ENCODE results near the gene IL1RN.

IL1RN gene

GRCh38 chr2:113129519-113130078, 2.2 kb downstream of the IL1RN start:
- DNase-seq (ENCODE audit: low read depth), result no peak

DNA sequence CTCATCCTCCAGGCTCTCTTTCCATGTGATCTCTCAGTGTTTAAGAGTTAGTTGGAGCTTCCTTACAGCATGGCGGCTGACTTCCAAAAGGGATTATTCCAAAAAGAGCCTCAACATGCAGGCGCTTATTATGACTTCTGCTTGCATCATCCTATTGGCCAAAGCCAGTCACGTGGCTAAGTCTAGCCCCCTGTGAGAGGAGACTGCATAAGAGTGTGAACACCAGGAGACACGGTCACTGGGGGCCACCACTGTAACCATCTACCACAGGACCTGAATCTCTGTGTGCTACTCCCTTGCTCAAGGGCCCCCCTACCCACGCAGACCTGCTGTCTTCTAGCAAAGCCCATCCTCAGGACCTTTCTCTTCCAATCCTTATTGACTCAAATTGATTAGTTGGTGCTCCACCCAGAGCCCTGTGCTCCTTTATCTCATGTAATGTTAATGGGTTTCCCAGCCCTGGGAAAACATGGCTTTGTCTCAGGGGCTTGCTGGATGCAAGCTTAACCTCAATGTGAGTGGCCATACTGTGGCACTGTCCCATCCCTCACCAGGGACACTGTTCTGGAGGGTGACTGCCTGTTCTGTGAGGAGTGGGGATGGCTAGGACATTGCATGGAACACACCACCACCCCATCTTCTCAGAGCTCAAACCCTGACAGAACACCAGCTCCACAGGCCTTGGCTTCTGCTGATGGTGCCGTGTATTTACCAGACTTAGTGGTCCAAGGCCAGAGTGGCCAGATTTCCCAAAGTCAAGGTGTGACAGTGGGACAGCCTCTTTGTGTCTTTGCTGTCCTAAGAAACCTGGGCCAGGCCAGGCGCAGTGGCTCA, 4.2 kb downstream of the IL1RN start:
- DNase-seq (ENCODE audit: low read depth), result no peak

GRCh38 chr2:113132414-113133021, 5.1 kb downstream of the IL1RN start:
- no peak for DNase-seq (ENCODE audit: low read depth)

- no peak for DNase-seq (ENCODE audit: low read depth)
These were observed 6.6 kb downstream of the IL1RN start for GRCh38 chr2:113133704-113134598.

DNA sequence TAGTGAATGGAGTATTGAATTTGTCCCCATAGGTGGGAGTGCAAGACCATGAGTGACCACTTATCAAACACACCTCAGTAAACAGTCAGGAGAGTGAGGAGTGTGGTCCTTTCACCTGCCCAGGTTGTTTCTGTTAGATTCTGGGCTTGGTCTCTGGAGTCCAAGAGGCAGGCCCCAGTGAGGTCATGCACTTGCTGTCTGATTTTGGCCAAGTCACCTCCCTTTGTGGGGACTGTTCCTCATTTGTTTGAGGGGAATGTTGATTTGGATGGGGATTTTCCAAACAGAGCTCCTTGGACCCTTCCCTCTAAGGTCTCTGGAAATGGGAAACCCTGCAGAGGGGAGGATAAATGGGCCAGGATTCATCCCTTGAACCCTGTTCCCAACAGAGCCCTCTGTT, 7.3 kb downstream of the IL1RN start:
- no peak for DNase-seq (ENCODE audit: low read depth)

- DNase-seq (ENCODE audit: low read depth), result no peak
These were observed 7.9 kb downstream of the IL1RN start for GRCh38 chr2:113135317-113135716.

GRCh38 chr2:113136828-113137775, 9.7 kb downstream of the IL1RN start:
- no peak for DNase-seq (ENCODE audit: low read depth)

DNA sequence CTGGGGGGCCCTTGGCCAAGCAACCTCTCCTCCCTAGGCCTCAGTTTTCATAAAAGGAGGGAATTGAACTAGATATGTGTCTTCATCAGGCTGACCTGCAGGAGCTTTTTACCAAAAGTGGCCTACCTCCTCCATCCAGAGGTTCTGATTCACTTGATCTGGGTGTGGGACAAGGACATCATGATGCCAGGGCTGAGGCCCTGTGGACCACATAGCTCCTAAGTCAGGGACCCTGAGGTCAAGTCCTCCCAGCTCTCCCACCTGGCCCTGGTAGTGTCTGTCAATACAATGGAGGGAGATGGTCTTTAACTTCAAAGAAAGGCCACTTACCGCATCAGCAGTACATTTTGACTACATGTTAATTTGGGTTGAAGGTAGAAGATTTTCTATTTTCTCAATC, 10.4 kb downstream of the IL1RN start:
- no peak for DNase-seq (ENCODE audit: low read depth)

GRCh38 chr2:113138428-113139322, 11.3 kb downstream of the IL1RN start:
- DNase-seq (ENCODE audit: low read depth), result no peak

- no peak for DNase-seq (ENCODE audit: low read depth)
These were observed 14.1 kb downstream of the IL1RN start for GRCh38 chr2:113141451-113141850.

GRCh38 chr2:113142290-113142689, 14.9 kb downstream of the IL1RN start:
- no peak for DNase-seq (ENCODE audit: low read depth)

- no peak for DNase-seq (ENCODE audit: low read depth)
These were observed 16.9 kb downstream of the IL1RN start for GRCh38 chr2:113144259-113144658.

DNA sequence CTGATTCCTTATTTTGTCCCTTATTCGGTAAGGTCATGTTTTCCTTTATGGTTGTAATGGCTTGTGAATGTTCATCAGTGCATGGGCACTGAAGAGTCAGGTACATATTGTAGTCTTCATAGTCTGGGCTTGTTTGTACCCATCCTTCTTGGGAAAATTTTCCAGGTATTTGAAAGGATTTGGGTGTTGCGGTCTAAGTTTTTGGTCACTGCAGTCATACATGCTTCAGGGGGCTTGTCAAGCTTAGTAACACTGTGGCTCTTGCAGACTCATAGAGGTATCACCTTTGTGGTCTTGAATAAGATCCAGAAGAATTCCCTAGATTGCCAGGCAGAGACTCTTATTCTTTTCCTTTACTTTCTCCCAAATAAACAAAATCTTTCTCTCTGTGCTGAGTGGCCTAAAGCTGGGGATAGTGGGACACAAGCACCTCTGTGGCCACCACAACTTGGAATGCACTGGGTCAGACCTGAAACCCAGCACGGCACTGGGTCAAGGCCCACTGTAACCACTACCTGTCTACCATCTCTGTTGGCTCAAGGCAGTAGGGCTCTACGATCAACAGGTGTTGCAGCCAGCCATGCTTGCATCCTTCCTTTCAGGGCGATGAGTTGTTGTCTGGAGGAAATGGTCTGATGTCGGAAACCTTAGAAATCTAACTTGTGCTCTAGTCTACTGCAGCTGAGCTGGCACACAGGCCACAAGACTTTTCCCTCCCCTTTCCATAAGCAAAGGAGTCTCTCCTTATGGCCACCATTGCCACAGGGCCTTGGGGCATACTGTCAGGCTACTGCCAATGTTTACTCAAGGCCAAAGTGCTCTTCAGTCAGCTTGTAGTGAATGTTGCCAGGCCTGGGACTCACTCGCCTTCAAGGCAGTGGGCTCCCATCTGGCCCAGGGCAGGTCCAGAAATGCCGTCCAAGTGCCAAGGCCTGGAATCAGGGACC, 21.5 kb downstream of the IL1RN start:
- DNase-seq (ENCODE audit: low read depth), result no peak

DNA sequence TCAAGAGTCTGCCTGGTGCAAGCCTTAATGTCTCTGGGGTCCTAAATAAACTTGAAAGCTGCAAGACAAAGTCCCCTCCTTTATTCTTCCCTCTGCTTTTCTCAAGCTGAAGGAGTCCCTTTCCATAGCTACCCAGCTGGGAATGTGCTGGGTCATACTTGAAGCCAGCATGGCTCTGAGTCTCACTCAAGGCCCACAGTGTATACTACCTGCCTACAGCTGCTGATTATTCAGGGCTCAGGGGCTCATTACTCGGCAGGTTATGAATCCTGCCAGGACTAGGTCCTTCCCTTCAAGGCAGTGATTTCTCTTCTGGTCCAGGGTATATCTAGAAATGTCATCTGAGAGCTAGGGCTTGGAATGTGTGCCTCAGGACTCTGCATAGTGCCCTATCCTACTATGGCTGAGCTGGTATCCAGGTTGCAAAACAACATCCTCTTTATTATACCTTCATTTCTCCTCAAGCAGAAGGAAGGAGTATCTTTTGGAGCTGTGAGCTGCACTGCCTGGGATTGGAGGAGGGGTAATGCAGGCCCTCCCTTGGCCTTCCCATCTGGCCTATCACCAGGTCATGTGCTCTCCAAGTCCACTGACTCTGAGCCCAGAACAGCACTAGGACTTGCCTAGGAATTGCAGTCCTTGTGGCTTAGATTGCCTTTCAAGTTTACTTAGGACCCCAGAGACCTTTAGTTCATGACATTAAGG, 22.3 kb downstream of the IL1RN start:
- DNase-seq (ENCODE audit: low read depth), result no peak

DNA sequence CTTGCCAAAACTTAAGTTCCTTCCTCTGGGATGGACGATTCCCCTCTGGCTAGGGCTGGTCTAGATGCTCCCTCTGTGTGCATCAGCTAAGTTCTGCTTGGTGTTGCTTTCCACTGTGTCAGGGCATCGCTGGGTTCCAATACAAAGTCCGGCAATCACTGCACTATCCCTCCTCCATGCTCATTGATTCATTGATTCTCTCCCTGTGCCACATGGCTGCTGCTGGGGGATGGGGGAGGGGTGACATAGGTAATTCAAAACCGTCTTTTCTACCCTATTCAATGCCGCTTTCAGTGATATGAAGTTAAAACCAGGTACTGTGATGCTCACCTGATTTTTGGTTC, 22.8 kb downstream of the IL1RN start:
- no peak for DNase-seq (ENCODE audit: low read depth)

DNA sequence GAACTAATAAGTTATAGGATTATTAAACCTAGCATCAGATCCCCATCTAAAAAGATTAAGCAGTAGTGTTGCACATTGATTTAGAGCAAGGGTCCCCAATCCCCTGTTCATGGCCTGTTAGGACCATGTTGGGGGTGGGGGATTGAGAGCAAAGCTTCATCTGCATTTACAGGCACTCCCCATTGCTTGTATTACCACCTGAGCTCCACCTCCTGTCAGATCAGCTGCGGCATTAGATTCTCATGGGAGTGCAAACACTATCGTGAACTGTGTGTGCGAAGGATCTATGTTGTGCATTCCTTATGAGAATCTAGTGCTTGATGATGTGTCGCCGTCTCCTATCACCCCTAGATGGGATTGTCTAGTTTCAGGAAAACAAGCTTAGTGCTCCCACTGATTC, 27.9 kb downstream of the IL1RN start:
- no peak for DNase-seq (ENCODE audit: low read depth)

- no peak for DNase-seq (ENCODE audit: low read depth)
These were observed 29.1 kb downstream of the IL1RN start for GRCh38 chr2:113156278-113157117.

Measured in activated T-helper 9 cell treated with anti-CD3 and anti-CD28 coated beads, Interleukin-2, amount 50 U/mL, for 16 hours (primary cell).